K562 (cell line): Measurements from ENCODE around the gene ZCCHC17.

Experiments
- BRD4 ChIP-seq: fragments of 200-600 bp; sonication (generic); IDR thresholded peaks from 2 replicates; pipeline ENCODE4 v1.6.1; 2017; ENCODE audit warnings: inconsistent platforms
- EP300 ChIP-seq: IDR thresholded peaks from 2 replicates; pipeline ENCODE4 v1.6.1; 2012; ENCODE audit warnings: low read length, improper control_type of control experiment
- HCFC1 ChIP-seq: IDR thresholded peaks from 2 replicates; pipeline ENCODE4 v1.6.1; 2012; ENCODE audit warnings: low read depth, low read length, improper control_type of control experiment
- HDGF ChIP-seq: fragments of 450-650 bp; IDR thresholded peaks from 2 replicates; pipeline ENCODE4 v1.6.1; 2016
- IRF2 ChIP-seq: sonication (generic); formaldehyde crosslinking; IDR thresholded peaks from 2 replicates; pipeline ENCODE4 v1.8.1; 2022; ENCODE audit warnings: mild to moderate bottlenecking, missing genetic modification reagents
- PHF20 ChIP-seq: fragments of 450-650 bp; IDR thresholded peaks from 2 replicates; pipeline ENCODE4 v1.6.1; 2018; ENCODE audit not compliant: partially characterized antibody
- POLR2AphosphoS5 ChIP-seq: IDR thresholded peaks from 2 replicates; pipeline ENCODE4 v1.6.1; 2011; ENCODE audit warnings: mild to moderate bottlenecking, low read depth, low read length, moderate library complexity; ENCODE audit not compliant: control insufficient read depth, insufficient read depth
- RUNX1 ChIP-seq: sonication (generic); IDR thresholded peaks from 2 replicates; pipeline ENCODE4 v1.6.1; 2016; ENCODE audit warnings: antibody characterized with exemption, low read depth
- YY1 ChIP-seq, 3 experiments: IDR thresholded peaks; 2 replicates each; pipeline ENCODE4 v1.6.1; 2011; ENCODE audit warnings: low read length in 2 of 3, mild to moderate bottlenecking in 2 of 3, moderate library complexity in 2 of 3, borderline replicate concordance in 1 of 3, control low read depth in 1 of 3, low read depth in 1 of 3; ENCODE audit not compliant: insufficient read depth in 3 of 3, insufficient replicate concordance in 2 of 3, control insufficient read depth in 1 of 3, insufficient read length in 1 of 3; ENCODE audit errors: extremely low read depth in 1 of 3
- ZNF124 ChIP-seq: sonication (generic); formaldehyde crosslinking; IDR thresholded peaks from 2 replicates; pipeline ENCODE4 v1.8.1; 2022; ENCODE audit warnings: missing genetic modification reagents
- ZNF75A ChIP-seq: fragments of 450-650 bp; formaldehyde crosslinking; IDR thresholded peaks from 2 replicates; pipeline ENCODE4 v1.4.0; 2020; ENCODE audit warnings: mild to moderate bottlenecking

- no peak for TF ChIP-seq RUNX1
- no peak for TF ChIP-seq POLR2AphosphoS5
- no peak for TF ChIP-seq ZNF124
- TF ChIP-seq HDGF: no peak
- no peak for TF ChIP-seq HCFC1
- TF ChIP-seq IRF2 (CRISPR knock-in tag): no peak
- TF ChIP-seq YY1 (IDR thresholded peaks at IDR 0.05; ENCODE audit: borderline replicate concordance in 1 of 3, control insufficient read depth in 1 of 3, extremely low read depth in 1 of 3, insufficient read depth in 3 of 3, insufficient read length in 1 of 3, insufficient replicate concordance in 2 of 3, low read depth in 1 of 3, low read length in 2 of 3): no peak
- TF ChIP-seq ZNF75A (CRISPR knock-in tag): no peak
- TF ChIP-seq EP300: no peak
- no peak for TF ChIP-seq BRD4
- TF ChIP-seq PHF20: no peak
Observed at GRCh38 chr1:31372751-31373055, 75.9 kb downstream of the ZCCHC17 start.
